Ectodermal cell (in vitro differentiated cells): ENCODE measurements around the gene OR6B3.
A peak's percentile ranks its signal among the peaks of the same experiment; 100 is the strongest.

Experiments
- H3K27ac ChIP-seq: 2 replicates; pipeline ENCODE4 v1.7.0; 2013; ENCODE audit warnings: mild to moderate bottlenecking, low read depth, low read length; ENCODE audit not compliant: insufficient read depth, poor library complexity, severe bottlenecking
- H3K27me3 ChIP-seq: 2 replicates; pipeline ENCODE4 v1.7.0; 2013; ENCODE audit warnings: mild to moderate bottlenecking, low read length; ENCODE audit not compliant: insufficient read depth, control insufficient read depth, poor library complexity, severe bottlenecking
- H3K36me3 ChIP-seq: one replicate; pipeline ENCODE4 v1.7.0; 2013; ENCODE audit warnings: low read length; ENCODE audit not compliant: control insufficient read depth, insufficient read depth
- H3K4me1 ChIP-seq: one replicate; pipeline ENCODE4 v1.7.0; 2013; ENCODE audit warnings: low read length; ENCODE audit not compliant: control insufficient read depth, insufficient read depth
- H3K4me3 ChIP-seq: 2 replicates; pipeline ENCODE4 v1.7.0; 2013; ENCODE audit warnings: low read depth, low read length, control low read depth; ENCODE audit not compliant: insufficient read depth
- H3K9me3 ChIP-seq: 2 replicates; pipeline ENCODE4 v1.7.0; 2013; ENCODE audit warnings: mild to moderate bottlenecking, low read length, moderate library complexity; ENCODE audit not compliant: control insufficient read depth
- WGBS, 2 experiments: methylation state at CpG; one replicate each; pipeline ENCODE4 v1.1.7; 2013; ENCODE audit warnings: missing lambda C conversion rate in 2 of 2; 5-methylcytosine and 5-hydroxymethylcytosine counted together

OR6B3 gene

GRCh38 chr2:240023792-240024191, 29.5 kb downstream of the OR6B3 start:
- peaks cover 15% of the 10 kb centered on the region for H3K36me3 ChIP-seq
- peaks cover 3% of the 10 kb centered on the region for H3K27me3 ChIP-seq
- no peaks in the 10 kb centered on the region for H3K9me3 ChIP-seq
- peaks cover 4% of the 10 kb centered on the region for H3K4me1 ChIP-seq
- no peak overlapping the region for H3K27ac ChIP-seq
- WGBS, 2 experiments = 88 to 91% methylated on average over 9 of the region's 9 CpGs
- peak overlapping the region; percentile 63 for H3K4me3 ChIP-seq

GRCh38 chr2:240021488-240022104, 31.7 kb downstream of the OR6B3 start:
- WGBS, 2 experiments = 55 to 57% methylated on average over 9 of the region's 9 CpGs
- Histone ChIP-seq H3K4me1 (peaks cover 4% of the 10 kb centered on the region), H3K9me3 (no peaks in the 10 kb centered on the region), H3K27ac (no peak overlapping the region), H3K36me3 (peaks cover 26% of the 10 kb centered on the region), H3K27me3 (no peaks in the 10 kb centered on the region), H3K4me3 (no peak overlapping the region)

- 95 to 96% methylated on average over 11 of the region's 11 CpGs for WGBS, 2 experiments
- Histone ChIP-seq H3K9me3 (no peaks in the 10 kb centered on the region), H3K4me3 (no peak overlapping the region), H3K36me3 (peaks cover 34% of the 10 kb centered on the region), H3K27me3 (no peaks in the 10 kb centered on the region), H3K4me1 (no peaks in the 10 kb centered on the region), H3K27ac (no peak overlapping the region)
These were observed 35.1 kb downstream of the OR6B3 start for GRCh38 chr2:240018071-240018750.

GRCh38 chr2:240014327-240014726, 39.0 kb downstream of the OR6B3 start:
- no peaks in the 10 kb centered on the region for H3K4me1 ChIP-seq
- no peaks in the 10 kb centered on the region for H3K27me3 ChIP-seq
- WGBS, 2 experiments = 93 to 98% methylated on average over 9 of the region's 9 CpGs
- H3K9me3 ChIP-seq = no peaks in the 10 kb centered on the region
- H3K27ac ChIP-seq = no peak overlapping the region
- no peak overlapping the region for H3K4me3 ChIP-seq
- peaks cover 24% of the 10 kb centered on the region for H3K36me3 ChIP-seq

GRCh38 chr2:240013343-240013742, 40.0 kb downstream of the OR6B3 start:
- no peaks in the 10 kb centered on the region for H3K4me1 ChIP-seq
- H3K9me3 ChIP-seq = no peaks in the 10 kb centered on the region
- H3K36me3 ChIP-seq = peaks cover 18% of the 10 kb centered on the region
- 98 to 100% methylated on average over 1 of the region's 1 CpG for WGBS, 2 experiments
- no peak overlapping the region for H3K27ac ChIP-seq
- H3K27me3 ChIP-seq = no peaks in the 10 kb centered on the region
- no peak overlapping the region for H3K4me3 ChIP-seq

- Histone ChIP-seq H3K27ac (no peak overlapping the region), H3K36me3 (peaks cover 13% of the 10 kb centered on the region), H3K4me1 (no peaks in the 10 kb centered on the region), H3K9me3 (no peaks in the 10 kb centered on the region), H3K27me3 (no peaks in the 10 kb centered on the region), H3K4me3 (no peak overlapping the region)
- 91% methylated on average over 7 of the region's 7 CpGs for WGBS, 2 experiments
These were observed 50.3 kb downstream of the OR6B3 start for GRCh38 chr2:240002983-240003382.

- WGBS, 2 experiments = 93 to 97% methylated on average over 11 of the region's 11 CpGs
- H3K27ac ChIP-seq = no peak overlapping the region
- no peak overlapping the region for H3K4me3 ChIP-seq
- peaks cover 13% of the 10 kb centered on the region for H3K36me3 ChIP-seq
- H3K4me1 ChIP-seq = no peaks in the 10 kb centered on the region
- H3K27me3 ChIP-seq = no peaks in the 10 kb centered on the region
- no peaks in the 10 kb centered on the region for H3K9me3 ChIP-seq
These were observed 52.6 kb downstream of the OR6B3 start for GRCh38 chr2:240000671-240001070.

- H3K27me3 ChIP-seq = no peaks in the 10 kb centered on the region
- no peaks in the 10 kb centered on the region for H3K9me3 ChIP-seq
- H3K4me1 ChIP-seq = no peaks in the 10 kb centered on the region
- H3K36me3 ChIP-seq = peaks cover 13% of the 10 kb centered on the region
- no peak overlapping the region for H3K4me3 ChIP-seq
- 82 to 86% methylated on average over 8 to 9 of the region's 9 CpGs for WGBS, 2 experiments
- no peak overlapping the region for H3K27ac ChIP-seq
These were observed 55.5 kb downstream of the OR6B3 start for GRCh38 chr2:239997686-239998409.
